Activated T-cell treated with anti-CD3 and anti-CD28 coated beads, Interleukin-2, amount 50 U/mL, for 72 hours (primary cell): ENCODE data around the gene TNFRSF8. TPM values are rescaled to one million over a fixed set of nuclear protein-coding genes. Genes with fewer than 3 reads are reported as not detected.

Source experiments
- ATAC-seq, 2 donors: fragments of 150-1000 bp; cut with Tn5 transposase; replicated peaks in 1 of 2; 2 replicates each; pipeline ENCODE4 v1.10.0; 2021; ENCODE audit warnings: moderate library complexity in 2 of 2, mild to moderate bottlenecking in 1 of 2
- DNase-seq, 2 donors: peaks; one replicate each; pipeline ENCODE4 v3.0.0; 2021 to 2022; ENCODE audit warnings: mixed read lengths in 1 of 2
- H3K27ac Mint-ChIP-seq: one replicate; pipeline ENCODE4 v1.8.0; 2022; ENCODE audit warnings: mild to moderate bottlenecking, moderate library complexity, mixed read lengths
- H3K27me3 Mint-ChIP-seq: one replicate; pipeline ENCODE4 v1.8.0; 2022; ENCODE audit warnings: low read depth, mixed read lengths
- H3K36me3 Mint-ChIP-seq, 2 donors: one replicate each; pipeline ENCODE4 v1.8.0; 2022; ENCODE audit warnings: mixed read lengths in 2 of 2, mild to moderate bottlenecking in 1 of 2; ENCODE audit not compliant: insufficient read depth in 2 of 2
- H3K4me1 Mint-ChIP-seq: one replicate; pipeline ENCODE4 v1.8.0; 2022; ENCODE audit warnings: low read depth, mixed read lengths
- H3K4me3 Mint-ChIP-seq, 2 donors: one replicate each; pipeline ENCODE4 v1.8.0; 2022; ENCODE audit warnings: mild to moderate bottlenecking in 2 of 2, mixed read lengths in 2 of 2, moderate library complexity in 2 of 2
- H3K9me3 Mint-ChIP-seq, 2 donors: one replicate each; pipeline ENCODE4 v1.8.0; 2022; ENCODE audit warnings: mixed read lengths in 2 of 2
- total RNA-seq, 2 donors: library from RNA; stranded (reverse); gene quantifications; one replicate each; pipeline ENCODE4 v1.2.3, GENCODE V29; 2022

TNFRSF8 gene
- total RNA-seq, 2 donors from 2014 or later: 39.5 to 63.5 TPM

DNA sequence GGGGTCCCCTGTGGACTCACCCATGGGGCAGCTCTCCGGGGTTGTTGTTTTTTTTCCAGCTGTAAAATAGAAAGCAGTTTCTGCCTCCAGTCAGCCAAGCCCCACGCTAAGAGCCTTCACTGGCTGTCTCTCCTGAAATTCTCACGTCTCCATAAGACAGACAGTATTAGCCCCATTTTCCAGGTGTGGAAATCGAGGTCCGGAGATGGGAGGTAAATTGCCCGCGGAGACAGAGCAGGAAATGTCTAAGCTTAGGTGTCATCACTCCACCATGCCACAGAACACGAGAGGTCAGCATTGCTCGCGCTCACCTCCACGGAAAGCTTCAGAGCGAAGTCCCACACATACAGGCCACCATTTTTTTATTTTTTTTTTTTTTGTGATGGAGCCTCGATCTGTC is 44.6 kb downstream of the TNFRSF8 start:
- ATAC-seq (no peak), DNase-seq (no peak)
- peaks cover 6% of the 10 kb centered on the region for H3K4me1 Mint-ChIP-seq
- H3K4me3 Mint-ChIP-seq: no peak overlapping the region
- H3K36me3 Mint-ChIP-seq: peaks cover 18 to 23% of the 10 kb centered on the region in 2 donors
- H3K27me3 Mint-ChIP-seq: no peaks in the 10 kb centered on the region
- no peaks in the 10 kb centered on the region for H3K9me3 Mint-ChIP-seq
- H3K27ac Mint-ChIP-seq: no peak overlapping the region

GRCh38 chr1:12109901-12110300 is 46.8 kb downstream of the TNFRSF8 start:
- H3K36me3 Mint-ChIP-seq: peaks cover 18 to 27% of the 10 kb centered on the region in 2 donors
- H3K27me3 Mint-ChIP-seq: no peaks in the 10 kb centered on the region
- H3K4me3 Mint-ChIP-seq: no peak overlapping the region
- no peak overlapping the region for H3K27ac Mint-ChIP-seq
- peaks cover 16% of the 10 kb centered on the region for H3K4me1 Mint-ChIP-seq
- DNase-seq (no peak), ATAC-seq (no peak)
- no peaks in the 10 kb centered on the region for H3K9me3 Mint-ChIP-seq

DNA sequence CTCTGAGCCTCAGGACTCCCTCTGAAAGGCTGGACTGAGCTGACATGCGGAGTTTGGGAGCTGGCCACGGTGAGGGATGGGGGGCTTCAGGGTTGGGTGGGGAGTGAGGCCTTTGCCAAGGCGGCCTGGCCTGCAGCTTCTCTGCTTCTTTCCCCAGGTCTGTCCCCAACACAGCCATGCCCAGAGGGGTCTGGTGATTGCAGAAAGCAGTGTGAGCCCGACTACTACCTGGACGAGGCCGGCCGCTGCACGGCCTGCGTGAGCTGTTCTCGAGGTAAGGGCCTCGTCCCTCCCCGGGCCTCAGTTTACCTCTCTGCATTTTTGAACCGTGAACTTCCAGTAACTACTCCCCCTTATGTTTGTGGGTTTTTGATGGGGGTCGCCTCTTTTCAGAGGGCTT is 48.6 kb downstream of the TNFRSF8 start:
- Mint-ChIP-seq H3K27ac (no peak overlapping the region), H3K9me3 (no peaks in the 10 kb centered on the region), H3K4me1 (peaks cover 10% of the 10 kb centered on the region), H3K36me3 (peaks cover 18 to 21% of the 10 kb centered on the region in 2 donors), H3K4me3 (no peak overlapping the region), H3K27me3 (no peaks in the 10 kb centered on the region)
- ATAC-seq (no peak), DNase-seq (no peak)

DNA sequence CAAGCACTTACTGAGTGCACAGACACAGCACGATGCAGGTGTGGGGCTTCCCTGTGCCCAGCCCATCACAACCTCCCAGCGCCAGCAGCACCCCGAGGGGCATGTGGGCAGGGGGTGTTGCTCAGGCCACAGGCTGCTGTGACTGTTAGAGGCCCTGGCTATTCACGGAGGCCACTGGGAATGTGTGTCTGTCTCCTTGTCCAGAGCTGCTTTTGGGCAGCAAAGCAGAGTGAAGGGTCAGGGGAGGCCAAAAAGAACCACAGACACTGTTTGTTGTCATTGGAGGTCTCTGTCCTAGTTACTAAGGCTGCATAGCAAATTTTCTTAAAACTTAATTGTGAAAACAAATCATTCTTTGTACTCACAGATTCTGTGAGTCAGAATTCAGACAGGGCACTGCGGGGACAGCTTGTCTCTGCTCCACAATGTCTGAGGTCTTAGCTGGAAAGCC is 49.6 kb downstream of the TNFRSF8 start:
- ATAC-seq: no peak
- no peak overlapping the region for H3K27ac Mint-ChIP-seq
- no peaks in the 10 kb centered on the region for H3K27me3 Mint-ChIP-seq
- no peaks in the 10 kb centered on the region for H3K9me3 Mint-ChIP-seq
- peaks cover 10% of the 10 kb centered on the region for H3K4me1 Mint-ChIP-seq
- H3K4me3 Mint-ChIP-seq: no peak overlapping the region
- no peak for DNase-seq
- peaks cover 17 to 21% of the 10 kb centered on the region in 2 donors for H3K36me3 Mint-ChIP-seq

DNA sequence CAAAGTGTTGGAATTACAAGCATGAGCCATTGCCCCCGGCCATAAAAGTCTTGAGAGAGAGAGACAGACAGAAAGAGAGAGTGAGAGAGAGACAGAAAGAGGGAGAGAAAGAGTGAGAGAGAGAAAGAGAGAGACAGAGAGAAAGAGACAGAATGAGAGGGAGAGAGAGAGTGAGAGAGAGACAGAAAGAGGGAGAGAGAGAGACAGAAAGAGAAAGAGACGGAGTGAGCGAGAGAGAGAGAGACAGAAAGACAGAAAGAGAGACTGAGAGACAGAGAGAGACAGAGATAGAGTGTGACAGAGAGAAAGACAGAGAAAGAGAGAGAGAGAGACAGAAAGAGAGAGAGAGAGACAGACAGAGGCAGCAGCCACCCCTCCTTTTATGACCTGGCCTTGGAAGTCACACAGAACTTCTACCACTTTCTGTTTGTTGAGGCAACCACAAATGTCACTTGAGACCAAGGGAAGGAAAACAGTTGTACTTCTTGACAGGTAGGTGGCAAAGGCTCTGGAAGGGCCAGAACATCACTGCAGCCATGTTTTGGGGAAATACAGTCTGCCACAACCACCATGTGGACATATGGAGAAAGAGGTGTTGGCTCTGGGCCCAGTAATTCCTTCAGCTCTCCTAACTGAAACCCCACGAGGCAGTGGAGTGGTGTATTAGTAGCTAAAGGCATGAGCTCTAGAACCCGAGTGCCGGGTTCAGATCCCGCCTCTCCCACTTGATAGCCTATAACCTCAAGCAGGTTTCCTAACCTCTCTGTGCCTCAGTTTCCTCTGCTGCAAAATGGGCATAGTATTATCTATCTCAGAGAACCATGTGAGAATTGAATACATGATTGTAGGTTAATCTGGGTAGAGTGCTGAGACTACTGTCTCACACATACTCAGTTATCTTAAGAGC is 50.6 kb downstream of the TNFRSF8 start:
- H3K4me1 Mint-ChIP-seq: peaks cover 10% of the 10 kb centered on the region
- H3K4me3 Mint-ChIP-seq: no peak overlapping the region
- ATAC-seq (no peak), DNase-seq (no peak)
- no peaks in the 10 kb centered on the region for H3K27me3 Mint-ChIP-seq
- H3K27ac Mint-ChIP-seq: no peak overlapping the region
- no peaks in the 10 kb centered on the region for H3K9me3 Mint-ChIP-seq
- H3K36me3 Mint-ChIP-seq: peaks cover 15 to 24% of the 10 kb centered on the region in 2 donors

- ATAC-seq (no peak), DNase-seq (no peak)
- Mint-ChIP-seq H3K4me1 (peaks cover 14% of the 10 kb centered on the region), H3K27me3 (no peaks in the 10 kb centered on the region), H3K36me3 (peaks cover 13 to 27% of the 10 kb centered on the region in 2 donors), H3K27ac (no peak overlapping the region), H3K4me3 (no peak overlapping the region), H3K9me3 (no peaks in the 10 kb centered on the region)
Observed at GRCh38 chr1:12114340-12114683, 51.2 kb downstream of the TNFRSF8 start.

GRCh38 chr1:12114916-12115315 is 51.8 kb downstream of the TNFRSF8 start:
- Mint-ChIP-seq H3K27ac (no peak overlapping the region), H3K36me3 (peaks cover 13 to 28% of the 10 kb centered on the region in 2 donors), H3K27me3 (no peaks in the 10 kb centered on the region), H3K4me1 (peaks cover 16% of the 10 kb centered on the region), H3K4me3 (no peak overlapping the region), H3K9me3 (no peaks in the 10 kb centered on the region)
- DNase-seq (no peak), ATAC-seq (no peak)

DNA sequence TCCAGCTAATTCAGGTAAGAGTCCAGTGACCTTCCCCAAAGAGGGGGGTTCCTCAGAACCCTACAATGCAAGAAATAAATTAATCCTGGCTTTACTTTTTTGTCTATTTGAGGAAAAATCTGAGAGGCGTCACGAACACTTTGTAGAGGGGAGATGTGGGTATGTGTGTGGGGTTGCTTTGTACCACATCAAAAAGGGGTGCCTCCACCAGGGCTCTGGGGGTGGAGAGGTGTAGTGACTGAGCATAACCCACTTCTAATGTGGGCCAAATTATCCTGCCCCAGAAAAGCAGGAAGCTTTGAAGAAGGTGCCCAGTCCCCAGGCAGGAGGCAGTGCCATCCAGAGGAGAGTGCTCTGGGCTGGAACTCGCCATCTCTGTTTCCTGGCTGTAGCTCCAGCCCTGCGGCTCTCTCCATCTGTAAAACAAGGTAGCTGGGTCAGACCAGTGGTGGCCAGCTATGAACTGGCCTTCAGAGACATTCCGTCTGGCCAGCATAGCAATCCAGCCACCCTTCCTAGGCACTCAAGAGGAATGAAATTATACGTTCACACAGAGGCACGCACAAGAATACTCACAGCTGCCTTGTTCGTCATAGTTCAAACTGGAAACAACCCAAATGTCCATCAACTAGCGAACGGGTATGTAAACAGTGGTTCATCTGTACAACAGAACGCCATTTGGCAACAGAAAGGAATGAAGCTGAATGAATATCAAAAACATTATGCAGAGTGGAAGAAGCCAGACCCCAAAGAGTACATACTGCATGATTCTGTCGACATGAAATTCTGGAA is 58.3 kb downstream of the TNFRSF8 start:
- H3K9me3 Mint-ChIP-seq: peaks cover 0 to 3% of the 10 kb centered on the region in 2 donors
- no peak overlapping the region for H3K27ac Mint-ChIP-seq
- DNase-seq (no peak), ATAC-seq (peak in 1 of 2 donors; percentile 25)
- no peak overlapping the region for H3K4me3 Mint-ChIP-seq
- H3K27me3 Mint-ChIP-seq: no peaks in the 10 kb centered on the region
- H3K36me3 Mint-ChIP-seq: peaks cover 8 to 19% of the 10 kb centered on the region in 2 donors
- H3K4me1 Mint-ChIP-seq: peaks cover 40% of the 10 kb centered on the region

DNA sequence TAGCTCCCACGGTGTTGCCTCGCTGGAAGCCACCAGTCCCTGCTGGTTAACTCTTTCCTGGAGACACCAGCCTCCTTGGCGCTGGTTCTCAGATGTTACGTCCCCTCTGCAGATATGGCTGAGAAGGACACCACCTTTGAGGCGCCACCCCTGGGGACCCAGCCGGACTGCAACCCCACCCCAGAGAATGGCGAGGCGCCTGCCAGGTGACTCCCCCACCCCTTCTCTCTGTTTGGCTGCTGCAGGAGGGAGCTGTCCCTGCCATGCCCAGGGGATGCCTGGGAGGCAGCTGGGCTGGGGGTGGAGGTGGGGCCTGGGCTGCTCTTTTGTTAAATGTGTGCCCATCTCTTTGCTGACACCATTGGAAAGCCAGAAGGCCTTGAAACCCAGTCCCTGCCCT is 60.1 kb downstream of the TNFRSF8 start:
- Mint-ChIP-seq H3K27ac (no peak overlapping the region), H3K4me1 (peaks cover 58% of the 10 kb centered on the region), H3K9me3 (peaks cover 0 to 3% of the 10 kb centered on the region in 2 donors), H3K27me3 (no peaks in the 10 kb centered on the region), H3K4me3 (no peak overlapping the region), H3K36me3 (peaks cover 8 to 19% of the 10 kb centered on the region in 2 donors)
- no peak for DNase-seq
- ATAC-seq: no peak

DNA sequence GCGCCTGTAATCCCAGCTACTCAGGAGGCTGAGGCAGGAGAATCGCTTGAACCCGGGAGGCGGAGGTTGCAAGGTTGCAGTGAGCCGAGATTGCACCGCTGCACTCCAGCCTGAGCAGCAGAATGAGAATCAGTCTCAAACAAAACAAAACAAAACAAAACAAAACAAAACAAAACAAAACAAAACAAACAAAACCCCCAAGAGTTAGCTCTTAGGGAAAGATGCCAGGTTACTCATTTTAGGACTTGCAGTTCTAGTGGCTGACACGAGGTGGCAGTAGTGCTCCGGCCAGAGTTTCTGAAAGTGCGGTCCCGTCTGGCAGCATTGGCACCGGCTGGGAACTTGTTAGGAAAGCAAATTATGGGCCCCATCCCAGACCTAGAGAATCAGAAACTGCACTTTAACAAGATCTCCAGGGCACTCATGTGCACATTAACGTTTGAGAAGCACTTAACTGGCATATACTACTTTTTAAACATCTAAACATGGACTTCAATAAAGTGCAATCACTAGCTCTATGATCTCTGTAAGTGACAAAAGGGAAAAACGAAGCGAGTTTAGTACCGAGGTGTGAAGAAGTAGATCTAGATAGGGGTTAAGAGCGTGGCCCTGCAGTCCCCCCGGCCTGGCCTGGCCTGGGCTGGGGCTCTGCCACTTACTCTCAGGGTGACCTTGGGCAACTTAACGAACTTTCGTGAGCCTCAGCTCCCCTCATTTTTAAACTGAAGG is 61.8 kb downstream of the TNFRSF8 start:
- peak overlapping the region; percentile 82 for H3K27ac Mint-ChIP-seq
- H3K27me3 Mint-ChIP-seq: no peaks in the 10 kb centered on the region
- ATAC-seq: peak; percentile 16 to 37
- peak; percentile 70 to 78 for DNase-seq
- H3K36me3 Mint-ChIP-seq: peaks cover 8 to 13% of the 10 kb centered on the region in 2 donors
- H3K4me1 Mint-ChIP-seq: peaks cover 66% of the 10 kb centered on the region
- peaks cover 0 to 3% of the 10 kb centered on the region in 2 donors for H3K9me3 Mint-ChIP-seq
- H3K4me3 Mint-ChIP-seq: peak overlapping the region; percentile 5 to 56

DNA sequence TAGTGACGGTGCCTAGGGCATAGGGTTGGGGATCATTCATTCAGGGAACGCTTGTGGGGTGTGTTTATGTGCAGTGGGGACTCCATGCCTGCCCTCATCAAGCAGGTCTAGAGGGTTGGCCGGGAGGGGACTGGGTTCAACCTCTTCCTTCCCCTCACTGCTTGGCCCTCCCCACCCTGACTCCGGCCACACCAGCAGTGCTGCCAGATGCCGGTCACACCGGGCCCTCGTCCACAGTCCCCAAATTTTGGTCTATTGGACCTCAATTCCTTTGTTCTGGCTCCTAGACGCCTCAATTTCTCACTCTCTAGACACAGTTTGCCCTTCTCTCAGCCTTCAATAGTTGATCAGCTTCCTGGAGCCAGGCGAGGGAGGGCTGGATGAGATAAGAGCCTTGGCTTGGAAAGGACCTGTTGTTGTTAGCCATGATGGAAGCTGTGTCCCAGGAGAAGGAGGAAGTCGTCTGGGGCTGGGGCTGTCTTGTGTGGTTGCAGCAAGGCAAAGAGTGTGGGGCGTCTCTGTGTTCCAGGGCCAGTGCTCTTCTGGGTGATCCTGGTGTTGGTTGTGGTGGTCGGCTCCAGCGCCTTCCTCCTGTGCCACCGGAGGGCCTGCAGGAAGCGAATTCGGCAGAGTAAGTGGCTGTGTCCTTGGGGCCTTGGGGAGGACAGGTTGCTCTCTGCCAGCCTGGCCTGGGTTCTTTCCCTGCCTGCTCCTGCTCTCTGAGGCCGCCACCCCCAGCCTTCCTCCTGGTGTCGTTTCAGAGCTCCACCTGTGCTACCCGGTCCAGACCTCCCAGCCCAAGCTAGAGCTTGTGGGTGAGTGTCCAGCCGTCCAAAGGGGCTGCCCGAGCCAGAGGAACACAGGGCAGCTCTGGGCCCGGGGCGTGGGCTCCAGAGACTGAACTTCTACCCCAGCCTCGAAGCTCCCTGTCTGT is 62.6 kb downstream of the TNFRSF8 start:
- H3K27me3 Mint-ChIP-seq: no peaks in the 10 kb centered on the region
- ATAC-seq (no peak), DNase-seq (no peak)
- peaks cover 60% of the 10 kb centered on the region for H3K4me1 Mint-ChIP-seq
- H3K36me3 Mint-ChIP-seq: peaks cover 5 to 9% of the 10 kb centered on the region in 2 donors
- H3K4me3 Mint-ChIP-seq: peak overlapping the region in 1 of 2 donors; percentile 18
- no peaks in the 10 kb centered on the region for H3K9me3 Mint-ChIP-seq
- H3K27ac Mint-ChIP-seq: peak overlapping the region; percentile 15

DNA sequence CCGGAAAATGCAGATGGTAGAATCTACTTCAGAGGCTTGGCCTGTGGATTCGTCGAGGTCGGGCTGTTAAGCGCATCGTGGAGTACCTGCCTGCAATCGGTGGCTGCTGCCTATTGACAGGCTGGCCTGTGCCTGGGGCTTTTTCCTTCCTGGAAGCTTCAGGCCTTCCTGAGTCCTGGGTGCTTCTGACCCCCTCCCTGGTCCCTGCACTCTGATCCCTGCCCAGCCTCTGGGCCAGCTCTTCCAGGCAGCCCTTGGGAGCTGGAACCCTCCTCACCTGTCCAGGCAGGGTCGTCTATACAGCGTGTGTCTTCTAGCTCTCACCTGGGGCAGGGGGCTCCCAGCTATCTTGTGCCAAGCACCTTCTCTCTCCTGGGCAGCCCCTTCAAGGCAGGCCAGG is 63.7 kb downstream of the TNFRSF8 start:
- peak overlapping the region; percentile 64 to 68 for H3K4me3 Mint-ChIP-seq
- peak overlapping the region; percentile 84 for H3K27ac Mint-ChIP-seq
- no peaks in the 10 kb centered on the region for H3K9me3 Mint-ChIP-seq
- DNase-seq: no peak
- peaks cover 53% of the 10 kb centered on the region for H3K4me1 Mint-ChIP-seq
- peaks cover 2 to 9% of the 10 kb centered on the region in 2 donors for H3K36me3 Mint-ChIP-seq
- H3K27me3 Mint-ChIP-seq: no peaks in the 10 kb centered on the region
- ATAC-seq: peak in 1 of 2 donors; percentile 1
